Glutamatergic neuron (in vitro differentiated cells): Measurements from ENCODE around the gene MINK1. TPM values are rescaled to one million over a fixed set of nuclear protein-coding genes. Genes with fewer than 3 reads are reported as not detected.
"Not testable (repeated sequence)": the region's sequence is repeated elsewhere in the genome, so short reads cannot be mapped to it uniquely, and the experiment has no call there.

ENCODE experiments used
- DNase-seq: peaks from one replicate; pipeline ENCODE4 v3.0.0; 2022
- H3K27ac Mint-ChIP-seq: one replicate; pipeline ENCODE4 v1.8.0; 2020; ENCODE audit warnings: mild to moderate bottlenecking, mixed read lengths, inconsistent platforms; ENCODE audit not compliant: unreplicated experiment
- H3K27me3 Mint-ChIP-seq: one replicate; pipeline ENCODE4 v1.8.0; 2020; ENCODE audit warnings: mild to moderate bottlenecking, moderate library complexity, mixed read lengths, inconsistent platforms; ENCODE audit not compliant: unreplicated experiment
- H3K36me3 Mint-ChIP-seq: one replicate; pipeline ENCODE4 v1.8.0; 2020; ENCODE audit warnings: mild to moderate bottlenecking, mixed read lengths, inconsistent platforms; ENCODE audit not compliant: unreplicated experiment
- H3K4me1 Mint-ChIP-seq: one replicate; pipeline ENCODE4 v1.8.0; 2020; ENCODE audit warnings: mild to moderate bottlenecking, low read depth, mixed read lengths, inconsistent platforms; ENCODE audit not compliant: unreplicated experiment
- H3K4me3 Mint-ChIP-seq: one replicate; pipeline ENCODE4 v1.8.0; 2020; ENCODE audit warnings: mild to moderate bottlenecking, mixed read lengths, inconsistent platforms; ENCODE audit not compliant: unreplicated experiment
- H3K9me3 Mint-ChIP-seq: one replicate; pipeline ENCODE4 v1.8.0; 2020; ENCODE audit warnings: mild to moderate bottlenecking, moderate library complexity, mixed read lengths, inconsistent platforms; ENCODE audit not compliant: unreplicated experiment
- CTCF ChIP-seq: fragments of 200-600 bp; sonication (generic); IDR thresholded peaks from one replicate; pipeline ENCODE4 v1.5.0; 2021; ENCODE audit not compliant: partially characterized antibody, unreplicated experiment
- total RNA-seq: library from RNA; stranded (reverse); fragmentation: NEBNext Ultra II Directional; extraction: Animal tissue kit (Norgen Biotek cat#: 25700); gene quantifications from one replicate; pipeline ENCODE4 v1.2.1, GENCODE V29; 2021; ENCODE audit not compliant: unreplicated experiment

MINK1 gene
- total RNA-seq, 1 donor from 2014 or later: 130 TPM

GRCh38 chr17:4856937-4857314, 23.8 kb downstream of the MINK1 start:
- DNase-seq: no peak

GRCh38 chr17:4857347-4857746, 24.2 kb downstream of the MINK1 start:
- not testable (repeated sequence) for H3K4me3 Mint-ChIP-seq, DNase-seq, H3K27ac Mint-ChIP-seq, H3K9me3 Mint-ChIP-seq, H3K36me3 Mint-ChIP-seq
- Mint-ChIP-seq H3K27me3 (peaks cover 12% of the 10 kb centered on the region), H3K4me1 (peaks cover 41% of the 10 kb centered on the region)

More at GRCh38 chr17:4856937-4857314, 23.8 kb downstream of the MINK1 start:
- H3K27me3 Mint-ChIP-seq: peaks cover 15% of the 10 kb centered on the region
- peaks cover 41% of the 10 kb centered on the region for H3K4me1 Mint-ChIP-seq
- no peak for TF ChIP-seq CTCF
- H3K9me3 Mint-ChIP-seq: peaks cover 7% of the 10 kb centered on the region
- peak overlapping the region; percentile 53 for H3K27ac Mint-ChIP-seq
- no peak overlapping the region for H3K4me3 Mint-ChIP-seq
- no peaks in the 10 kb centered on the region for H3K36me3 Mint-ChIP-seq

- no peak for TF ChIP-seq CTCF
- peaks cover 12% of the 10 kb centered on the region for H3K27me3 Mint-ChIP-seq
- peaks cover 41% of the 10 kb centered on the region for H3K4me1 Mint-ChIP-seq
- no peak overlapping the region for H3K27ac Mint-ChIP-seq
- peaks cover 7% of the 10 kb centered on the region for H3K9me3 Mint-ChIP-seq
- no peaks in the 10 kb centered on the region for H3K36me3 Mint-ChIP-seq
- DNase-seq: no peak
- H3K4me3 Mint-ChIP-seq: no peak overlapping the region
These were observed 25.1 kb downstream of the MINK1 start for GRCh38 chr17:4858068-4858881.

- no peak for DNase-seq
- Mint-ChIP-seq H3K9me3 (peaks cover 7% of the 10 kb centered on the region), H3K27ac (no peak overlapping the region), H3K4me3 (peak overlapping the region; percentile 49), H3K36me3 (no peaks in the 10 kb centered on the region), H3K27me3 (peaks cover 12% of the 10 kb centered on the region), H3K4me1 (peaks cover 39% of the 10 kb centered on the region)
- no peak for TF ChIP-seq CTCF
These were observed 25.7 kb downstream of the MINK1 start for GRCh38 chr17:4858882-4859260.

GRCh38 chr17:4859816-4860625, 26.9 kb downstream of the MINK1 start:
- Mint-ChIP-seq H3K9me3 (no peaks in the 10 kb centered on the region), H3K27ac (no peak overlapping the region), H3K4me3 (peak overlapping the region; percentile 45), H3K4me1 (peaks cover 30% of the 10 kb centered on the region), H3K27me3 (peaks cover 5% of the 10 kb centered on the region), H3K36me3 (no peaks in the 10 kb centered on the region)
- DNase-seq: no peak
- TF ChIP-seq CTCF: no peak
